SK-N-DZ (cell line): ENCODE data around the gene CD1E. TPM values are rescaled to one million over a fixed set of nuclear protein-coding genes. Genes with fewer than 3 reads are reported as not detected.
"Not testable (repeated sequence)": the region's sequence is repeated elsewhere in the genome, so short reads cannot be mapped to it uniquely, and the experiment has no call there.

Experiments
- DNase-seq: peaks from one replicate; pipeline ENCODE4 v3.0.0-alpha.2; 2015; ENCODE audit warnings: low spot score
- polyA plus RNA-seq, 2 experiments: library from polyadenylated mRNA; depleted of rRNA; stranded (reverse); fragments of >200 nt; gene quantifications; 2 replicates each; pipeline ENCODE4 v1.2.3, GENCODE V29; 2014

CD1E gene
- polyA plus RNA-seq (2014; cell fraction: cytosol; rRNA removed) = not detected in 2 replicates
- not detected in 2 replicates for polyA plus RNA-seq (2014; cell fraction: nucleus; rRNA removed)

DNA sequence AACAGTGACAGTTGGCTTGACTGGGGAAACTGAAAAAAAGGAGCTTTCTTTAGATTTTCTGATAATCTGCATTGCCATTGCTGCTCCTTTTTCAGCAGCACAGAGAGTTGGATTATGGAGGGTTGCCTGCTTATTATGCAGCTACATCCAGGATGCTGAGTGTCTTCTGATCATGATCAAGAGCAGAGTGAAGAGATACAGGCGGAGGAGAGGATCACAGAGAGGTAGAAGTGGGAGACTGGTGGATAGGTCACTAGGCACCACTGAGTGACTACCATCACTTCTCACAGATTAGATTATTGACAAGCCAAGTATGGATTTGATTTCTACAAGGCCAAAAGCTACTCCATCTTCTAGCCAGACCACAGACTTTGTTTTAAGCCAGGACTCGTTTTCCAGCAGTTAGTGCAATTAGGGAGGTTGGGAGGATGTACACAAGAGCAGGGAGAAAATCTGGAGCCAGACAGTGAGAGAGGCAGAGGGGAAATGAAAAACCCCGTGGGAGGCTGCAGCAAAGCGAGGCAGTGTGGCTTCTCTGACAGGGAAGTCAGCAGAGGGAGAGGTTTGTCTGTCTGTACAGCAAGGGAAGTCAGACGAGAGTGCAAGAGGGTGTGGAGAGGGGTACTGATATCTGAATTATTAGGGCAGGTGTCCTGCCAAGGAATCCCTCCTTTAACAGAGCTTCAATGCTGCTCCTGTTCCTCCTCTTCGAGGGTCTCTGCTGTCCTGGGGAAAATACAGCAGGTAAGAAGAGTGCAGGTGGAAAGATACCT is at the start of gene CD1E:
CD1E (plus strand) TSS at position 592 of the 773 bp plus-strand sequence; CDS start at position 687, 95 bp downstream.
- no peak for DNase-seq

DNA sequence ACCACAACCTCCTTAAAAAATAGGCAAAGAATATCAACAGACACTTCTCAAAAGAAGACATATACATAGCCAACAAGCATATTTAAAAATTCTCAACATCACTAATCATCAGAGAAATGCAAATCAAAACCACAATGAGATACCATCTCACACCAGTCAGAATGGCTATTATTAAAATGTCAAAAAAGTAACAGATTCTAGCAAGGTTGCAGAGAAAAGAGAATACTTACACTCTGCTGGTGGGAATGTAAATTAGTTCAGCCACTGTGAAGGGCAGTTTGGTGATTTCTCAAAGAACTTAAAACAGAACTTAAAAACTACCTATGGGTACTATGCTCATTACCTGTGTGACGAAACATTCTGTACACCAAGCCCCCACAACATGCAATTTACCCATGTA is 43.1 kb upstream of the CD1E start:
- no peak for DNase-seq

DNA sequence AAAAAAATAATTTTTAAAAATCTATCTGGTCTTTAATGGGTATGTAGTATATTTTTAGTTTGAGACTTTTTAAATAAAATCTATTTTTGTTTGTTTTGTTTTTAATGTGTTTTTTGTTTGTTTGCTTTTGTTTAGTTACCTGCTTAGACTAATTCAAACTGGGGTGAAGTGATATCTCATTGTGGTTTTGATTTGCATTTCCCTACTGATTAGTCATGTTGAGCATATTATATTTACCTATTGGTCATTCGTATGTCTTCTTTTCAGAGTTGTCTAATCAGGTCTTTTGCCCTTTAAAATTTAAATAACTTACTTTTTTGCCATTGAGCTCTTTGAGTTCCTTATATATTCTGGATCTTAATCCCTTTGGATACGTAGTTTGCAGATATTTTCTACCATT is 42.6 kb upstream of the CD1E start:
- no peak for DNase-seq

DNA sequence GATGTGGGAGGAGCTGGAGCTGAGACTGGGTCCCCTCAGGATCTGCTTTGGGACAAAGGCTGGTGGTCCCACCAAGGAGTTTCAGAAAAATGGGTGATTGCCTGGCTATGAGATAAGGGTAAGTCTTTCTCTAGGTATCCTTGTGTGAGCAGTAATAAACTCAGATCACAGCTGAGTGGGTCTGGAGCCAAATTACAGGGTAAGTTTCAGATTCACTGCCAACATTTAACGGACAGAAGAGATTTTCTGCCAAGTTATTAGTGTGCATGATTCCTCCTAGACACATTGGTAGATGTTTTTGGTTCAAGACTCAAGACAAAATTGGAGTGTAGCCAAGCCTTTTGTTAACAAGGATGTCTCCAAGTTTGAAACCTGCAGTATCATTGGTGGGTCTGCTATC is 29.8 kb upstream of the CD1E start:
- no peak for DNase-seq

DNA sequence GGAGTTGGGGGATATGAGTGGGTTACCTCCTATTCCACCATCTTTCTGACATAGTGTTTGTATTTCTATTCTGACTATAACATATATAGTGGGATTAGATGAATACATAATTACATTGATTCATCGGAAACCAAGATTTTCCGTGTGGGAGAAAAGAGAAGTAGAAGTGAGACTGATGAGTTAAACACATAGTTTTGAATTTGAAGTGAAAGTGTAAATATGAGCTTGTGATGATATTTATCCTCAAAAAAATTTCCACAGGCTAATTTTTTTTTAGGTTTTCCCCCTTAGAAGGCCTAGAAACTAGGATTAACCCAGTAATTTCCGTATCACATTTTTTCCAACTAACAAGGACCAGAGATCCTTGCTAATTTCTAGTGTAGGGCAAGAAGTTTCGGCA is 29.3 kb upstream of the CD1E start:
- DNase-seq = no peak

DNA sequence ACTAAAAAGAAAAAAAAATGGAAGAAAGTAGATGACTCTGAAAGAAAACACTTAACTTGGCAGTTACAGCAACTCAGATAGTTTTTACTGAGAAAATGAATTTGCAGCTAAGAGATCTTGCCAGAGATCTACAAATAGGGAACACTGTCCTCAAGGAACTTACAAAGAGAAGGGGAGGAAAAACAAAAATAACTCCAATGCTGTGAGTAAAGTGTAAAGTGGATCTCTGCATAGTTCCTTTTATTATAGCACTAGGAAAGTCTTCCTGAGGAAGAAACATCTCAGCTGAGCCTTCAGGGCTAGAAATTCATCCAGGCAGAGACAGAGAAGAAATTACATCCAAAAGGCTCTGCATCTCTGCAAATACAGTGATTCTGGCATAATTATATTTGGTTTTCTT is 26.2 kb upstream of the CD1E start:
- no peak for DNase-seq

DNA sequence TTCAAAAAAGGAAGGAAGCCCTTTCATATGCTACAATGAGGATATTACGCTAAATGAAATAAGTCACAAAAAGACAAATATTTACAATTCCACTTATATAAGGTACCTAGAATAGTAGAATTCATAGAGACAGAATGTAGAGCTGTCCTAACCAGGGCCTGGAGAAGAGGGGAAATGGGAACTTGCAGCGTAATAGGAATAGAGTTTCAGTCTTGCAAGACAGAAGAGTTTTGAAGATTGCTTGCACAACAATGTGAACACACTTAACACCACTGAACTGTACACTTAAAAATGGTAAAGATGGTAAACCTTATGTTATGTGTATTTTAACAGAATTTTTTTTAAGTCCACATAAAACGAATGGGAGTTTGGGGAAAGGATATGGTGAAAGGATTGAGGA is 25.3 kb upstream of the CD1E start:
- DNase-seq = no peak

DNA sequence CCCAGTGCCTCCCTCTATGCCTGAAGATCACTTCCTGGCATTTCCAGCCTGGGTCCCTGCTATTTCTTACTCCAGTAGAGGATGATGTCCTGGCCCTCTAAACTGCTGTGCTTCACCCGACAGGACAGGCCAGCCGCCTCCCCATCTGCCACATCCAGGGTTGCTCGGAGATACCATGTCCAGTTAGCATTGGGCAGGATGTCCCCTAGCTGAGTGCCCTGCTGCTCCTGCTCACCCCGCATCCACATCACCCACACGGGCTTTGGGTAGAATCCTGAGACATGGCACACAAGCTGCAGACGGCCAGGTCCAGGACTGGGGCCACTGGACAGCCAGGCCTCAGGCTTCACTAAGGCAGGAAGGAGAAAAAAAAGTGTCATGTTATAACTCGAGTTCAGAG is 24.4 kb upstream of the CD1E start:
- DNase-seq = no peak

DNA sequence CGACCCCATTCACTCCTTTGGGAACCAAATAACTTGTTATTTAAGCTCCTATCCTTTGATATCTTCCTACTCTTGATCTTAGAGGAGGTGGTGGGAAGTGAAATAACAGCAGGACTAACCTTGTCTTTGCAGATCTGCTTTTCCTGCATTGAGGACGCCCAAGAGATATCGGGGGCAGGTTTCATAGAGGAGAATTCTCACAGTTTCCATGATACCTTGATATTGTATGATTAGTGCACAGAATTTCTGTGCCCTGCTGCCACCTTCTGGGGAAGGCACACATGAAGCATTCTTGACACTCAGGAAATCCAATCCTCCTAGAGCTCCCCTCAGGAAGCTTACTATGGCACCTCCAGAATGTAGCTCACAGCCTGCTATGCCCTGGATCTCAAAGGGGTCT is 24.0 kb upstream of the CD1E start:
- DNase-seq = no peak

DNA sequence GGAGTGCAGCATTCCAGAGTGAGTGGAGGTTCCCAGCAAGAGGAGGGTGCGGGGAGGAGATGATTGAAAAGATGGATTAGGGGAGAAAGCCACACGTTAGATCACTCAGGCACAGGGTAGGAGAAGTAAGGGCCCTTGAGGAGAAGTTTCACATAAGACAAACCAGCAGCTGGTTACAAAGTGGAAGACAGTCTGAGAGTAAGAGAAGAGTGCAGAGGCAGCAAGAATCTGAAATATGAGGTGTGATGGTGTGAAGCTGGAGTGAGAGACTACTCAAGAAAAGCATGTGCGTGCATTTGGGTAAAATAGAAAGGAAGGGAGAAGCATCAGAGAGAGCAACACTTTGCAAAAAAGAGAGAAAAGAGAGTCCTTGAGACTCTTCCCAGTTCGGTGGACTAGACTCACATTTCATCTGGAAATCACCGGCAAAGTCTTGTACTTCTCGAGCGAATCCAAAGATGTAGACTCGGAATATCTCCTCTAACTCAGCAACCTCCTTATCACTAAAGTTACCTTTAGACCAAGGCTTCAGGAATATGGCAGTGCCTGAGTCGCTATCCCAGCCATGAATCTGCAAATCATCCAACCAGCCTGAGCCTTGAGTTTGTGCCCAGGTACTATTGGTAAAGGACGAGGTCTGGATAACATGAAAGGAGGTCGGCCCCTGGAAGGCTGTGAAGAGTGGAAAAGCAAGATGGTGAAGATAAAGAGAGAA is 23.1 kb upstream of the CD1E start:
- DNase-seq = no peak

DNA sequence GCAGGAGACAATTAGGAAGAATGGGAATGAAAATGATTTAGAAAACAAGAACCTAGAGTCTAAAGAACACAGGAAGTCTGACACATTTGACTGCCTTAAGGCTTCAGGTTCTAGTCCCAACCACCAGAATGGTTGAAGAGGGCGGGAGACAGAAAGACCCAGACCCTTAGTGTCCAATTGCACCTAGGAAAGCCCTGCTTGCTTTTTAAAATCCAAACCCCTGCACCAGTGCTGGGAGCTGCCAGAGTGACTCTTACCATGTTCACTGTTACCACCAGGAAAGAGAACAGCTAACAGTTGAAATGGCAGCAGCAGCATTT is 22.6 kb upstream of the CD1E start:
- no peak for DNase-seq

DNA sequence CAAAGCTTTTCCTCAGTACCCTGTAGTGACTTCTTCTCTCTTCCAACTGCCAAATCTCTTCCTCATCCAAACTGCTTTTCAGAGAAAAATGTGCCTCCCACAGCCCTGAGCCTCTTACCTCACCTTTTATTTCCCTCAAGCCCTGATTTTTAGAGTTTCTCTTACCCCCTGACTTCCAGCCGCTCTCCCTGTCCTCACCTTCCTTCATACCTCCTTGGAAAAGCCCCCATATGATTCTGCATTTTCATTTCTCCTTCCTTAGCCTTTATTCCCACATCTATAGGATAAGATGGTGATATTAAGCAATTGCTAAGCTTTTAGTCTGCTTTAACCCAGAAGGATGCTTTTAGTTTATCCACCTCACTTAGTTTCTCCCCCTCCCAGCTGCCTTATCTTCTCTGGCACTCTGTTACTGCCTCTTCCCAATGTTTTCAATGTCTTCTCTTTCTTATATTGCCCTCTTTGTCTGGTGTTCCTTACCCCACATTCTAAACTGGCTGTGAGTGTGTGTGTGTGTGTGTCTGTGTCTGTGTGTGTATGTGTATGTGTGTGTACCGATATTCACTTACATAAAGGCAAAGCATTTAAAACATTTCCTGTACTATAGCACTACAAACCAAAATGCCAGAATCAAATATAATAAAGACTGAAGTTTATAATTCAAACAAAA is 22.1 kb upstream of the CD1E start, which contains the start of gene CD1B:
CD1B (minus strand) TSS at position 51 of the 670 bp plus-strand sequence. CDS start 108 bp downstream, outside the sequence.
- DNase-seq = no peak

DNA sequence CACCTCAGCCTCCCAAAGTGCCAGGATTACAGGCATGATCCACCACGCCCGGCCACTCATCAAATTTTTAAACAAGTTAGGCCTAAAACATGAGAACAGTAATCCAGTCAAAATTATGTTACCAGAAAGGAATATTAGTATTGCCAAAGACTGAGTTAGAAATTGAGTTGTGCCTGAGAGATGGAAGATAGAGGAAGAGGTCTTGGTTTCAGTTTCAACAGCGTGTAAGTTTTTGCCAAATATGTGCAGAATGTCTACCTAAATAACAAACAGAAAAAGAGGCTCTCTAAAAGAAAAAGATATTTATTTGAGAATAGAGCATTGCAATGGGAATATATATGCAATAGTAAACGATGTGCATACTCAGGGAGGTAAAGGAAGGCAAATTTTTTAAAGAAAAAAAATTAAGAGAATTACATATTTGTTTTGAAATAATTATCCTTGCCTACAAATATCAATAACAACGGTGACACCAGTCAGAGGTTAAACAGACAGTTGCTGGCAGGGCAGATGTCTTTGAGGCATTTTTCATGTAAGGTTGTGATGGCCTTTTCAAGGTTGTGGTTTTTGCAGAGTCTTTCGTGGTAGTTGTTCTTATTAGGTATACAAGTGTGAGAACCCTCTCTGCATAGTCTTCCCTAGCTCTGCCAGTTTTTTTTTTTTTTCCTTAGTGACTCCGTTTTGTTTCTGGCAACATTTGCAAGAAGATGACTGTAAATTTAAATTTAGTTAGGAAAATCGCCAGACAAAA is 20.1 kb upstream of the CD1E start:
- no peak for DNase-seq

DNA sequence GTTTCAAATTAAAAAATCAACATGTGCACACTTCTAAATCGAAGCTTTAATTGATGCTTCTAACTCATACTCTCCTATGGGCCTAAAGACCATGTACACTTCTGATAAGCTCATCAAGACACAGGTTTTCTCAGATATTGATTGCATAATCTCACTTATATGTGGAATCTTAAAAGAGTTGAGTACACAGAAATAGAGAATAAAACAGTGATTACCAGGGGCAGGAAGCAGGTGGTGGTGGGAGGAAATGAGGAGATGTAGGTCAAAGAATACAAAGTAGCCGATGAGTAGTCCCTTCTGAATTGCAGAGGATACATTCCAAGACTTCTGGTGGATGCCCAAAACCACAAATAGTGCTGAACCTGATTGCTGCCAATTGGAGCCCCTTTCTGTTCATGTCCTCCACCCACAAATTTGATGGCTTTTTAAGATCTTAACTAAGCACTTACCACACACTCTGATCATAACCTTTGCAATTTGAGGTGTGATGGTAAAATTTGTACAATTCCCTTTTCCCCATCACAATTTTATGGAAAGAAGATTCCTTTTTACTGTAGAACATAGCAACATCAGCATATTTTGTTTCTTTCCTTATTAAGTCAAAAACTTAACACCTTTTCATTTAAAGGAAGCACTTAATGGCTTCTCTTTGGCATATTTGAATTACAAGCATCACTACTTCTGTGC is 19.0 kb upstream of the CD1E start:
- DNase-seq = no peak

DNA sequence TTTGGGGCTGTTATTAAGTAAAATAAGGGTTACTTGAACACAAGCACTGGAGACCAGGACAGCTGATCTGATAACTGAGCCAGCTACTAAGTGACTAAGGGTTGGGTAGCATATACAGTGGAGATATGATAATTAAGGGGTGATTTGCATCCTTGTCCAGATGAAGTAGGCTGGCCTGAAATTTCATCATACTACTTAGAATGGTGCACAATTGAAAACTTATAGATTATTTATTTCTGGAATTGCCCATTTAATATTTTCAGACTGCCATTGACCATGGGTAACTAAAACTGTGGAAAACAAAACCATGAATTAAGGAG is 18.5 kb upstream of the CD1E start:
- no peak for DNase-seq

DNA sequence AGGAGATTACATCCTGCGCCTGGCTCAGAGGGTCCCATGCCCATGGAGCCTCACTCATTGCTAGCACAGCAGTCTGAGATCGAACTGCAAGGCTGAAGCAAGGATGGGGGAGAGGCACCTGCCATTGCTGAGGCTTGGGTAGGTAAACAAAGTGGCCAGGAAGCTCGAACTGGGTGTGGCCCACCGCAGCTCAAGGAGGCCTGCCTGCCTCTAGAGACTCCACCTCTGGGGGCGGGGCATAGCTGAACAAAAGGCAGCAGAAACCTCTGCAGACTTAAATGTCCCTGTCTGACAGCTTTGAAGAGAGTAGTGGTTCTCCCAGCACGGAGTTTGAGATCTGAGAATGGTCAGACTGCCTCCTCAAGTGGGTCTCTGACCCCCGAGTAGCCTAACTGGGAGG is 17.3 kb upstream of the CD1E start:
- DNase-seq = not testable (repeated sequence)

DNA sequence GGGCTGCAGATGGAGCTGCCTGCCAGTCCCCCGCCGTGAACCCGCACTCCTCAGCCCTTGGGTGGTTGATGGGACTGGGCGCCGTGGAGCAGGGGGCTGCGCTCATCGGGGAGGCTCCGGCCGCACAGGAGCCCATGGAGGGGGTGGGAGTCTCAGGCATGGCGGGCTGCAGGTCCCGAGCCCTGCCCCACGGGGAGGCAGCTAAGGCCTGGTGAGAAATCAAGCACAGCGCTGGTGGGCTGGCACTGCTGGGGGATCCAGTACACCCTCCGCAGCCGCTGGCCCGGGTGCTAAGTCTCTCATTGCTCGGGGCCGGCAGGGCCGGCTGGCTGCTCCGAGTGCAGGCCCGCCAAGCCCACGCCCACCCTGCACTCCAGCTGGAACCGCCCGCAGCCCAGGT is 4.7 kb upstream of the CD1E start:
- DNase-seq = not testable (repeated sequence)

DNA sequence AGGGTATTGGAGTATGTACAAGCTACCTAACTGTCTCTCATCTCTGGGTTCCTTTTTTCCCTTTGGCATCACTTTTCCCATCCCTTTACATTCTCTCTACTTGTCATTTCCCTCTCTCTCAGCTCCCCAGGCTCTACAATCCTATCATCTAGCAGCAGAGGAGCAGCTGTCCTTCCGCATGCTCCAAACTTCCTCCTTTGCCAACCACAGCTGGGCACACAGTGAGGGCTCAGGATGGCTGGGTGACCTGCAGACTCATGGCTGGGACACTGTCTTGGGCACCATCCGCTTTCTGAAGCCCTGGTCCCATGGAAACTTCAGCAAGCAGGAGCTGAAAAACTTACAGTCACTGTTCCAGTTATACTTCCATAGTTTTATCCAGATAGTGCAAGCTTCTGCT is 561 bp downstream of the CD1E start:
- DNase-seq = no peak

DNA sequence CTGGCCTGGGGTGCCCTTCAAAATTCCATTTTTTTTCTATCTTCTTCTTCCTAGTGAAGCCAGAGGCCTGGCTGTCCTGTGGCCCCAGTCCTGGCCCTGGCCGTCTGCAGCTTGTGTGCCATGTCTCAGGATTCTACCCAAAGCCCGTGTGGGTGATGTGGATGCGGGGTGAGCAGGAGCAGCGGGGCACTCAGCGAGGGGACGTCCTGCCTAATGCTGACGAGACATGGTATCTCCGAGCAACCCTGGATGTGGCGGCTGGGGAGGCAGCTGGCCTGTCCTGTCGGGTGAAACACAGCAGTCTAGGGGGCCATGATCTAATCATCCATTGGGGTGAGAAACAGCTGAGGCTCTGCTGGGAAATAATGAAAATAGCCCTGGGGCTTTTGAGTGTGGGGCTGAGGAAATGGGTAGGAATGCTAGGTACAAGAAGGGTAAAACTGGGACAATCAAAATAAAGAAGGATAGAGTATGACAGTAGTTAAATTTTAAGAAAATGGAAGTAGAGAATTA is 2.1 kb downstream of the CD1E start:
- DNase-seq = no peak

DNA sequence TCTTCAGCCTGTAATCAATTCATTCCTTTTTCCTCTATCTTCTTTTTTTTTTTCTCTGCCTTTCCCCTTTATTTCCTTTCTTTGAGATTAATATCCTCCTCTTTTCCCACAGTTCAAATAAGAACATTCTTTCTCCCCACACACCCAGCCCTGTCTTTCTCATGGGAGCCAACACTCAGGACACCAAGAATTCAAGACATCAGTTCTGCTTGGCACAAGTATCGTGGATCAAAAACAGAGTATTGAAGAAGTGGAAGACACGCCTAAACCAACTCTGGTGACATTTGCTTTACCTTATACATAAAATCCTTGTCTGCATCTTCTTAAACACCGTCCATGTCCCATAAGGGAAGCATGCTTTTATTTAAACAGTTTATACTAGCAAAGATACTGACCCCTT is 2.9 kb downstream of the CD1E start:
- DNase-seq = no peak

DNA sequence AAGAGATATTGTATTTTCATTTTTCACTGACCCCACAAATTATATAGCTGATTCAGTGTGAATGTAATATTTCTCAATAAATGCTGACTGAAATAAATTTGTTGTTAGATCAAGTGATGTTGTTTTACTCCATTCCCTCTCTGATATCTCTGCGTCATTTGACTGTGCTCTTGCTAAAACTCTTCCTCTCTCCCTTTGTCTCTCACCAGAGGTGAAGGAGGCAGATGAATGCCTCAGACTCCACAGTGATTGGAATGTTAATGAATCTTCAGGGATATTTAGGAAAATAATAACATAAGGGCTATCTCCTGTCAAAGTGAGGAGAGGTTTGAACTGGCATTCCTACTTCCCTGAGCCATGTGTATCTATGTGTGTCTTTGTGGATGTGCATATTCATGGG is 3.7 kb downstream of the CD1E start:
- no peak for DNase-seq
